Right hindlimb (tissue), 1 donor: ENCODE results near the gene TMEM270.
"Not testable (repeated sequence)": the region's sequence is repeated elsewhere in the genome, so short reads cannot be mapped to it uniquely, and the experiment has no call there.

Source experiments
- DNase-seq: peaks from one replicate; pipeline ENCODE4 v3.0.0-alpha.2; 2018

Gene TMEM270

DNA sequence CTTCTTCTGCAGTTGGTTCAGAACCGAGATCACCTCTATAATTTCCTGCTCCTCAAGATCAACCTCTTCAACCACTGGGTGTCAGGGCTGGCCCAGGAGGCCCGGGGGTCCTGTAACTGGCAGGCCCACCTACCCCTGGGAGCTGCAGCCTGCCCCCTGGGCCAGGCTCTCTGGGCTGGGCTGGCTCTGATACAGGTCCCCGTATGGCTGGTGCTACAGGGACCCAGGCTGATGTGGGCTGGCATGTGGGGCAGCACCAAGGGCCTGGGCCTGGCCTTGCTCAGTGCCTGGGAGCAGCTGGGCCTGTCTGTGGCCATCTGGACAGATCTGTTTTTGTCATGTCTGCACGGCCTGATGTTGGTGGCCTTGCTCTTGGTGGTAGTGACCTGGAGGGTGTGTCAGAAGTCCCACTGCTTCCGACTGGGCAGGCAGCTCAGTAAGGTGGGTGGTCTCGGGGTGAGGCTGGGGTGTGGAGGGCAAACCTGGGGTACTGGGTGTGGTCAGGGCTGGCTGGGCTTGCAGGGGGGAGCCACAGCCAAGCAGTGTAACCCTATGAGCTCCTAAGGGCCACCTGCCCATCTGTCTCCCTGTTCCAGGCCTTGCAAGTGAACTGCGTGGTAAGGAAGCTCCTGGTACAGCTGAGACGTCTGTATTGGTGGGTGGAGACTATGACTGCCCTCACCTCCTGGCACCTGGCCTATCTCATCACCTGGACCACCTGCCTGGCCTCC, 4.2 kb downstream of the TMEM270 start:
- DNase-seq, result no peak

- no peak for DNase-seq
These were observed 4.9 kb downstream of the TMEM270 start for GRCh38 chr7:73865738-73866445.

DNA sequence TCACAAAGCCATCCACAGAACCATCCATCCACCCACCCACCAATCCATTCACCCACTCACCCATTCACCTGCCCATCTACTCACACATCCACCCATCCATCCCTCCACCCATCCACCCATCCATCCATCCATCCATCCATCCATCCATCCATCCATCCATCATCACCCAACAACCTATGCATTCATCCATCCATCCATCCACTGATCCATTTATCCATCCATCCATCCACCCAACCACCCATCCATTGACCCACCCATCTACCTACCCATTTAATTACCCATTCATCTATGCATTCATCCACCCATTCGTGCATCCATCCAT, 5.4 kb downstream of the TMEM270 start:
- DNase-seq, result no peak

DNA sequence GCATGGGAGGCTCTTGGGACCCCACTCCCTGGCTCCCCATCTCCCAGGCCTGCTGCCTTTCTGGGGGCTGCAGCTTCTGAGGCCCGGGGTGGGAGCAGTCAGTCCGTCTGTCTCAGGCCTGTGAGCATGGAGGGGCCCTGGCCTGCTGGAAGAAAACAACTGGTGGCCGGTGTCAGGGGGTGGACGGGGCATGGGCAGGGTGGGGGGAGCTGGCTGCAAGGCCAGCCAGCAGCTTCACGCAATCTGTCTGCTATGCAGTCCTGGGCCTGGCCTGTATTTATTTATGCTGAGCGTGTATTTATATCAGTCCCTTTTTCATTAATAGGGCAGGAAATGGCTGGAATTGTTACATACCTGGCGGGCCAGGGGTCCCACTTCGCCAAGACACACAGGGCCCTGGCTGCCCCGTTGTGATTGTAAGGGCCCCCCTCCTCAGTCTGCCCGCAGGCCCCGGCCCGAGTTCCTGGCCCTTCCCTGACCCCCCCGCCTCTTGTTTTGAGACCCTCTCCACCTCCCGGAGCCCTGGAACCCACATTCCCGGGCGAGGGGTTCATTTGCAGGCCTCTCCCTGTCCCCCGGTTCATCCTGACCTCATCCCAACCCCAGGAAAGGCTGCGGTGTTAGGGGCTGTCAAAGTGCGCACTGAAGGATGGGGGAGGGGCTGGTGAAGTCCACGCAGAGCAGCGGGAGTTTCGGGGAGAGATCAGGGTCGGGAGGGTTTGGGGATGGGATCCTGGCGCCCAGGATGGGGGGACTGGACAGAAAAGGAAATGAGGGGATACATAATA, 8.2 kb downstream of the TMEM270 start:
- no peak for DNase-seq

DNA sequence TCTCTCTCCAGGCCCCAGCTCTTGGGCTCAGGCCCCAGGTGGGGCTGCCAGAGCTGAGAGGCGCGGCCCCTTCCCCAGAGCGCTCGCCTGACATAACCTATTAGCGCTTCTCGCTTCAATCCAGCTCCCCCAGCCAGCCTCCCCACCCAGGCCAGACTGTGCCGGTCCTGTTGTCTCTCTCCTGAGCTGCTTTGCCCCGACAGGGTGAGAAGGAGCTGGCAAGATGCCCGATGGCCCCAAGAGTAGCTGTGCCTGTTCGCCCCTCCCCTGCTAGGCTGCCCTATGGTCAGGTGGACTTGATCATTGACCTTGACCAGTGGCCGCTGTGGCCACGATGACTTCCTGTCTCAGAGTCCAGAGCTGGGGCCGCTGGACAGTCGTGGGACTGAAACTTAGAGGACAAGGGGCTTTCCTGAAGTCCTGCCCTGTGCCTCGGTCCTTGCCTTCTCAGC, 9.1 kb downstream of the TMEM270 start:
- DNase-seq, result no peak

GRCh38 chr7:73871163-73872011, 10.4 kb downstream of the TMEM270 start:
- DNase-seq, result peak; percentile 76

GRCh38 chr7:73872056-73872908, 11.3 kb downstream of the TMEM270 start:
- no peak for DNase-seq

- no peak for DNase-seq
These were observed 15.4 kb downstream of the TMEM270 start for GRCh38 chr7:73876361-73876760.

- DNase-seq, result no peak
These were observed 16.0 kb downstream of the TMEM270 start for GRCh38 chr7:73876973-73877372.

DNA sequence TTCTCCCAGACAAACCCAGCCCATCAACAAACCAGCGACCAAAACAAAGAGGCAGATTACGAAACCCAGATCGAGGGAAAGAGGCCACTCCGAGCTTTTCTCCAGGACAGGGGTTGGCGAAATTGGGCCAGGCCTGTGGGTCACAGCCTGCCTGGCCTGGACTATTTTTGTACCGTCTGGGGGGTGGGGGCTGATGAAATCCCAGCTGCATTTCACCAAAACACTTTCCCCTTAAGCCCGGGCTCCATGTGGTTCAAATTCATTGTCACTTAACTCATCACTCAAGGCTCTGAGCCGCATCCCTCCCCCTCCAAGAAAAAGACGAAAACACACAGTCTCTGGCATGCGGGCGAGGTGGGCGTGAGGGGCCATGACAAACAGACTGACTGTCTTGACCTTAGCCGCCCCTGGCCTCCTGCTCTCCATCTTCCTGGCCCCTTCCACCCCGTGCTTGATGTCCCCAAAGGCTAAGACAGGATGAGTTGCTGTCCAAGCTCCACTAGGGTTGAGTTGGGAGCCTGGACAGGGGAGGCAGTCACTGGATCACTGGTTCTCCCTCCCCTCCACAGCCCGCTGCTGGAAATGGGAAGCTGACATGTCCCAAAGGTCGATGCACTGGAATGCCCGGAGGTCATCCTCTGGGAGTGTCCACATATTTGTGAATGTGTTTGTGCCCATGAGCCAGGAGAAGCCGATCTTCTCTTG, 19.2 kb downstream of the TMEM270 start:
- DNase-seq, result no peak

DNA sequence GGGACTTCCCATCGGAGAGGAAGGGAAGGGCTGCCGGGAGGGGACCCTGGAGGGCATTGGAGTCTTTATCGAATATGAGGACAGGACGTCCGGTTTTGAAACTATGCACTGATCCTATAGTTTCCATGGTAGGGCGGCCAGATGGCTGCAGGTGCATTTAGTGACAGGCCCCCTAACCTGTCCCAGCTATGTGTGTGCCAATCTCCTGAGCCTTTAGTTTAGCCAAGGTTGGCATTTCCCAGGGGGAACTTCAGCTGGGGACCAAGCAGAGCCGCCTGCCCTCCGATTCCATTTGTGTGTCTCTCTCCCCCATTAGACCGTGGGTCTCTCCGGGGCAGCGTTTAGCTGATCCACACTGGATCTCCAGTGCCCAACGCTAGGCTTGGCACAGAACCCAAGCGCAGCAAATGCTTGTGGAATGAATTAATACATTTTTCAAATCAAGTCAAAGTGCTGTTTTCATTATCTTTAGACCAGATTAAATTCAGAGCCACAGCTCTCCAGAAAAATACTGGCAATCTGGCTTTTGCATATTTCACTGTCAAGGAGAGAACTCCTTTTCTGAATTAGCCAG, 19.9 kb downstream of the TMEM270 start:
- no peak for DNase-seq

- DNase-seq, result no peak
These were observed 20.5 kb downstream of the TMEM270 start for GRCh38 chr7:73881352-73882046.

DNA sequence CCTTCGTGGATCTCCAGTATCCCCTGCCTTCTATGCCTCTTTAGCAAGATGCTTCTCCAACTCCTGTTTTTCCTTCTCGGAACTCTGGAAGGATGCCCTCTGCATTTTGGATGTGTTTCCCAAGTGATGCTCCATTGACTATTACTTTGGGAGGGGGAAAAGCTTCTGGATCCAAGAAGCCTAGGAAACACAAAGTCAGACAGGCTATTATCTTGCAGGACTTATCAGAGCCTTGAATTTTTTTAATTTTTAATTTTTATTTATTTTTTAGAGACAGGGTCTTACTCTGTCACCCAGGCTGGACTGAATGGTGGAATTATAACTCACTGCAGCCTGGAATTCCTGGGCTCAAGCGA, 21.1 kb downstream of the TMEM270 start:
- DNase-seq, result no peak

DNA sequence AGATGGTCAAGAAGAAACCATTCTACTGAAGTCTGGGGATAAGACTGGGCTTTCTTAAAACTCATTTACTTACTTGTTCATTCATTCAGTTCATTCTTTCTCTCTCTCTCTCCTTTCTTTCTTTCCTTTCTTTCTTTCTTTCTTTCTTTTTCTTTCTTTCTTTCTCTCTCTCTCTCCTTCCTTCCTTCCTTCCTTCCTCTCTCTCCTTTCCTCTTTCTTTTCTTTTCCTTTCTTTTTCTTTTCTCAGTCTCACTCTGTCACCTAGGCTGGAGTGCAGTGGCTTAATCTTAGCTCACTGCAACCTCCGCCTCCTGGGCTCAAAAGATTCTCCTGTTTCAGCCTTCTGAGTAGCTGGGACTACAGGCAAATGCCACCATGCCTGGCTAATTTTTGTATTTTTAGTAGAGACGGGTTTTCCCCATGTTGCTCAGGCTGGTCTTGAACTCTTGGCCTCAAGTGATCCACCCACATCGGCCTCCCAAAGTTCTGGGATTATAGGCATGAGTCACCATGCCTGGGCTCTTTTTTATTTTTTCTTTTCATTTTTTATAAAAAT, 24.0 kb downstream of the TMEM270 start:
- not testable (repeated sequence) for DNase-seq

GRCh38 chr7:73885433-73885974, 24.5 kb downstream of the TMEM270 start:
- DNase-seq, result no peak

GRCh38 chr7:73885975-73886798, 25.2 kb downstream of the TMEM270 start:
- DNase-seq, result peak; percentile 91

- DNase-seq, result no peak
These were observed 26.8 kb downstream of the TMEM270 start for GRCh38 chr7:73887762-73888161.

- no peak for DNase-seq
These were observed 28.0 kb downstream of the TMEM270 start for GRCh38 chr7:73888959-73889358.
